HG03280 (cell line): ENCODE data around the gene MAML1.

ENCODE experiments used
- ATAC-seq: cut with Tn5 transposase; IDR thresholded peaks from one replicate; pipeline ENCODE4 v1.9.1; 2021; ENCODE audit warnings: mild to moderate bottlenecking, moderate library complexity; ENCODE audit not compliant: unreplicated experiment

MAML1 gene

DNA sequence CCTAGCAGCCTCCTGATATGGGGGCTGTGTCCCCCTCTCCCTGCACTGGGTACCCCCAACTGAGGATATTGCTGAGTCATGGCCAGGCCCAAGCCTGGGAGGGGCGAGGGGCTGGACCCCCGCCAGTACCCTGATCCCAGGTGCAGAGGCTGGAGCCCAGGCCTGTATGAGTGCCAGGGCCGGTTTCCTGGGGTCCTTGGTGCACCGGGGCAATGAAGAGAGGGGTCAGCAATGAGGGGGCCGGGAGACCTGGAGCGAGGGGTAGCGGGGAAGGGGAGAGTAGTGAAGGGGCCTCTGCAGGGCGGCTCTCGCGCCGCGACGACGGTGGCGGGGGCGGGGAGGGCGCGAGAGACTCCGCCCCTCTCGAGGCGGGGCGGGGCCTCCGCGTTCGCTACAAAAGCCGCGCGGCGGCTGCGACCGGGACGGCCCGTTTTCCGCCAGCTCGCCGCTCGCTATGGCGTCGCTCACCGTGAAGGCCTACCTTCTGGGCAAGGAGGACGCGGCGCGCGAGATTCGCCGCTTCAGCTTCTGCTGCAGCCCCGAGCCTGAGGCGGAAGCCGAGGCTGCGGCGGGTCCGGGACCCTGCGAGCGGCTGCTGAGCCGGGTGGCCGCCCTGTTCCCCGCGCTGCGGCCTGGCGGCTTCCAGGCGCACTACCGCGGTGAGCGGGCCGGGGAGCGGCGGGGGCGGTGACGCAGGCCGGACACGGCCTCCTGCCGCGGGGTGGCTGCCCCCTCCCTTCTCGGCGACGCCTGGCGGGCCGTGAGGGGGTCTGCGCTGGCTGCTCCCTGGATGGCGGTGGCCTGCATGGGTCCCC is 88.1 kb downstream of the MAML1 start, which contains the start of gene SQSTM1:
Gene SQSTM1, plus strand, starts transcription at position 423 of the 815 bp plus-strand sequence. Its CDS starts 32 bp downstream, at position 455.
- peak; percentile 42 for ATAC-seq

DNA sequence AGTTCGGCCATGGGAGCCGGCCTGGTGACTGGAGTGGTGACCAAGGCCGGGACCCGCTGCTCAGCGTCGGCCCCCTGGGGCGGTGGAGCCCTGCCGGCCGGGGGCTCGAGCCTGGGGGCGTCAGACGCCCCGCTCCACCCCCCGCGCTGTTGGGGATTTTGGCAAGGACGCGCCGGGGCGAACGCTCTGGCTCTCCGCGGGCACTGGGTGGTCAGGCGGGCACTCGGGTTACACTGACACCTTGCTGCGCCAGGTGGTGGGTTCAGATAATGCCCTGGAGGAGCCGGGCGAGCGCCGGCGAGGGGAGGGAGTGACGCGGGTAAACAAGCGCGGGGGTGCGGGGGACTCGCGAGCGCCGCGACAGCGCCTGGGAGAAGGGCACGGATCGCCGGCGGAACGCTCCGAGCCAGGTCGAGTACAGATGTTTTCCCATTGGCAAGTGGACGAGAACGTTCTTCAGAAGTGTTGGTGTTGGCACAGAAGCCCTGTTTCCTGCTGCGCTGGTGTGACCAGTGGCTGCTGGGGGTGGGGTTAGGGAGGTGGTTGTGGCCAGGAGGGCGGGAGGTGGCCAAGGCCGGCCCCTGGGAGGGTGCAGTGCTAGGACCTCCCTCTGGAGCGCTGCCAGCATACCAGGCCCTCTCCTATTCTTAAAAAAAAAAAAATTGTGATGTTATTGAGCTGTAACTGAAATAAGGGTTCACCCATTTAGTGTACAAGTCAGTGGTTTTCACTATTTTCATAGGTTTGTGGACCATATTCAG is 88.9 kb downstream of the MAML1 start:
- peak; percentile 48 for ATAC-seq

DNA sequence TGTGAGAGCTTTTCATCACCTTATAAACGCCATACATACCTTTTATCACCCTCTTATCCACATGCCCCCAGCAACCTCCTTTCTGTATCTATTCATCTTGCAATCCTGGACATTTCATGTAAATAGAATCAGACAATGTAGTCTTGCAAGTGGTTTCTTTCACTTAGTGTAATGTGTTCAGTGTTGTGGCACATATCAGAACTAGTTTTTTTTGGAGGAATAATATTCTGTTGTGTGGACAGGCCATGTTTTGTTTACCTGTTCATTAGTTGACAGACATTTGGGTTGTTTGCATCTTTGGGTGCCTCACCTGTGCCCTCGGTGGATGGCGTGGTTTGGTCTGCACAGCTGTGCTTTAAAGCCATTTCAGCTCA is 89.4 kb downstream of the MAML1 start:
- ATAC-seq, result no peak

DNA sequence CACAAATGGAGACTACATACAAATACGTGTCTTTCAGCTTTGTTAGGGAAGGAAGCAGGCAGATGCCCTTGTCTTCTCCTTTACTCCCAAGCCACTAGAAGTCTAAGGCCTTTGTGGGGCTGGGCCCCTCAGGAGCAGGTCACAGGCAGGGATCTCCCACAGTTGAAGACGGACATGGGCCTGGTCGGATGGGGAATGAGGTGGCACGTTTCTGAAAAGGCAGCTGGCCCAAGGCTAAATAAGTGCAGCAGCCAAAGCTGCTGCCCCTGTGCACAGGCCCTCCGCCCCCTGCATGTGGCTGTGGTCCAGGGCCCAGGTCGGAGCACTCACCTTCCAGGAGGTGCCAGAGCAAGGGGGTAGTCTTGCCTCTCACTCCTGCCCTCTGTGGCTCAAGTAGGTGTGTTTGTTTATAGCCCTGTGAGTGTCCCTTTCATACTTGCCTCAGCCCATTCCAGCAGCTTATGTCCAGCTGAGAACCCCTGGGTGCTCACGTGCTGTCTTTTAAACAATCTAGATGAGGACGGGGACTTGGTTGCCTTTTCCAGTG is 89.9 kb downstream of the MAML1 start:
- no peak for ATAC-seq

DNA sequence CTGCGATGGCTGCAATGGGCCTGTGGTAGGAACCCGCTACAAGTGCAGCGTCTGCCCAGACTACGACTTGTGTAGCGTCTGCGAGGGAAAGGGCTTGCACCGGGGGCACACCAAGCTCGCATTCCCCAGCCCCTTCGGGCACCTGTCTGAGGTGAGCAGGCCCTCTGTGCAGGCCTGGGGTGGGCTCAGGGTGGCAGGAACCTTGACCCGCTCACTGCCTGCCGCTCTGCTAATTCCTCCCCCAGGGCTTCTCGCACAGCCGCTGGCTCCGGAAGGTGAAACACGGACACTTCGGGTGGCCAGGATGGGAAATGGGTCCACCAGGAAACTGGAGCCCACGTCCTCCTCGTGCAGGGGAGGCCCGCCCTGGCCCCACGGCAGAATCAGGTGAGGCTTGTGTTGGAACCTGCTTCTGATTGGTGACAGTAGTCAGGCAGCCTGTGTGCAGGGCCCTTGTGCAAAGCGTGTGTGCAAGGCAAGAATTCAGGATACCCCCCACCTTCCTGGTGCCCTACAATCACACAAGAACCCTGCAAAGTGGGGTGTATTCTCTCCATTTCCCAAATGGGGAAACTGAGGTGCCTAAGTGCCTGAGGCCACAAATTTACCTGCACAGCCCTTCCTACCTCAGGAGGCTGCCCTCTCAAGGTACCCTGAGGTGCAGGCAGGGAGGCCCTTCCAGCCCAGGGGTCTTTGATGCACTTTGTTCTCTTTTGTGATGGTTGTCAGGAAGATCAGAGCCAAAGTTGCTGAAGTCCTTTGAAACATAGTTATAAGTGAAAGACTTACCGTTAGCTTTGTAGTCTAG is 91.5 kb downstream of the MAML1 start:
- ATAC-seq, result no peak

DNA sequence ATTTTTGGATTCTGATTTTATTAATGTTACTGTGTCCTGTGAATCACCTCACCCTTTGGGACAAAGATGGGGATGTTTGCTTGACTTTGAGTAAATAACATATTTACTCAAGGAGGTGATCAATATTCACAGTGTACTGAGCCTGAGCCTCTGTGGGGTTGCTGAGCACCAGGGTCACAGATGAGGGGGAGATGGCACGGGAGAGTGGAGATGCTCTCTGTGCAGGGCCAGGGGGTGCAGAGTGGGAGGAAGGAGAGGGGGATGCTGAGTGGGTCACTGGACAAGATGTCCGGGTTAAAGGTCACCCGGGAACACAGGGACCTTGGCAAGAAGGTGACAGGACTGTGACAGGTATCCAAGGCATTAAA is 92.1 kb downstream of the MAML1 start:
- ATAC-seq, result no peak

DNA sequence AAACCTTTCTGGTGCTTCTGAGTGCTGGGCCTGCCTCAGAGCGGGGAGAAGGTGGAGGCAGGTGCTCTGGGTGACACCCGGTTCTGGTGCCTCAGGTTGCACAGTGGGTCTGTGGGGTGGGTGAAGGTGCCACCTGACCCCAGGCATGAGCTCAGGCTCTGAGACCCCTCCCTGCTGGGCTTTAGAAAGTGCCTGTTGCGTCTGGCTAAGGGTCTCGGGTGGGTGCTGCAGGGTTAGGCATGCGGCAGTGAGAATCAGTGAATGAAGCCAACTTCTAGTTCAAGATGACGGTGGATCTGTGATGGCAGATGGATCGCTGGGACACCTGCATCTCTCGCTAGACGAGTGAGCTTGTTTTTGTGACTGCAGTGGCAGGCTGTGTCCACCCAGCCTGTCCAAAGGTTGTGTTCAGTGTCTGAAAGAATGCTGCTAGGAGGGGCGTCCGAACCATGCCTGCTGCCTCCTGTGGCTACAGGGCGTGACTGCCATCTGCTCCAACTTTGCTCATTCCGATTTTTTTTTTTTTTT is 93.1 kb downstream of the MAML1 start:
- ATAC-seq, result no peak
